Stromal cell of bone marrow (primary cell): ENCODE results near the gene SKOR1.
A peak's percentile ranks its signal among the peaks of the same experiment; 100 is the strongest.

Experiments
- DNase-seq: peaks from one replicate; pipeline ENCODE4 v3.0.0-alpha.2; 2012; ENCODE audit warnings: low read depth

The SKOR1 gene

GRCh38 chr15:67832897-67833709 is 7.8 kb downstream of the SKOR1 start:
- DNase-seq = no peak

DNA sequence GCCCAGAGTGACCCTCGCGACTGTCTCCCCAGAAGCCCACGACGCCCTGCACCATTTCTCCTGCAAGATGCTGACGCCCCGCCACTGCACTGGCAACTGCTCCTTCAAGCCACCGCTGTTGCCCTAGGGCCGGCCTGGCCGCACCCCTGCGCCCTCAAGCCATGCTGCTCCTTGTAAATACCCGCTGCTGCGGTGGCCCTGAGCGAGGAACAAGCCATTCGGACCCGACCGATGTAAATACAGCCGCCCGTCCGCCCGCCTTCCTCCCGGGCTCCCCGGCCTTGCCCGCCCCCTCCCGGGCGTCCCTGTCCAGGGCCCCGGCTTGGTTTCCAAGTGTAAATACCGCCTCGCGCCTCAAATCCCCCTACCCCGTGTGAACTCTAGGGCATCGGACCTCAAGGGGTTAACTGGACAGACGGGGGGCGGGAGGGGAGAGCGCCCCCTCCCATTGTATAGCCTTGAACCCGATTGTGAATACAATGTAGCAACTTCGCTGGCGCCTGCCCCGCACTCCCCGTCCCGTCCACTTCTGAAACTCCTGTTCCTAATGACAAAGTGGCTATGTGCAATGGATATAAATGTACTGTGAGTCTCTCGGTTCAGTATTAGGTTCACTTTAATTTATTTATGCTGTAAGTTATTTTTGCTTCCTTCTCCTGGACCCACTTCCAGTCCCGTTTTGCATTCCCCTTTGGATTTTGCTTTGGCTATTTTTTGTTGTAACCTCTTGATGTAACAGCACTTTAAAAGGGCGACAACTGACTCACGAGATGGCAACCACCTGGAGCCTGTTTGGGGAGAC is 8.6 kb downstream of the SKOR1 start:
- no peak for DNase-seq

DNA sequence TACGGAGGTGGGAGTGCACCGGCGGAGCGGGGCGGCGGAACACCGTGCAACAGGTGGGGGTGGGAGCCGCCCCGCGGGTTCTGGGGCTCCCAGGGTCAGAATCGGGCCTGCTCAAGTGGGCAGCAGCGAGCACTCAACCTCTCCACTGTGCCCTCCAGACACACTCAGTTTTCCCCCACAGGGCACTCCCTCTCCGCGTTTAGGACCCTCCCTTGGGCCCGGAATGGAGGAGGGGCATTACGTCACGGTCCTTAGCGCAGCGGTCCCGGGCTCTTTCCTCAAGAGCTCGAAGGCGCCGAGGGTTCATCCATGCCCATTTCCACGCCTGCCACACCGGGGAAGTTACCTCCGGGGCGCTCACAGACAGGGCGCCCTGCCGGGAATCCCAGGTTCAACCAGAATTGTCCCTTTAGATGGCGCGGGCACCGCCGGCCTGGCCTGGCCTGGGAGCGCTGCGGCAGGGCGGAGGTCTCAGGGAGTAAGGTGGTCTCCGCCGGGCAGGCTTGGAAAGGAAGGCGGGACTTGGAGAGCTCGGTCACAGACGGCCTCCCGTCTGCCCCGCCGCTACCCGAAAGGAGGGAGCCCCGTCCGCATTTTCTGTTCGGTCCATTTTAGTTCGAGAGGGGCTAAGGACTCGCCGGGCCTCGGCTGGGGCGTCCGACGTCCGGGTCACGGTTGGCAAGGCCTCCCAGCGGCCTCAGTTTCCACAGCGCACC is 9.4 kb downstream of the SKOR1 start:
- DNase-seq = no peak

DNA sequence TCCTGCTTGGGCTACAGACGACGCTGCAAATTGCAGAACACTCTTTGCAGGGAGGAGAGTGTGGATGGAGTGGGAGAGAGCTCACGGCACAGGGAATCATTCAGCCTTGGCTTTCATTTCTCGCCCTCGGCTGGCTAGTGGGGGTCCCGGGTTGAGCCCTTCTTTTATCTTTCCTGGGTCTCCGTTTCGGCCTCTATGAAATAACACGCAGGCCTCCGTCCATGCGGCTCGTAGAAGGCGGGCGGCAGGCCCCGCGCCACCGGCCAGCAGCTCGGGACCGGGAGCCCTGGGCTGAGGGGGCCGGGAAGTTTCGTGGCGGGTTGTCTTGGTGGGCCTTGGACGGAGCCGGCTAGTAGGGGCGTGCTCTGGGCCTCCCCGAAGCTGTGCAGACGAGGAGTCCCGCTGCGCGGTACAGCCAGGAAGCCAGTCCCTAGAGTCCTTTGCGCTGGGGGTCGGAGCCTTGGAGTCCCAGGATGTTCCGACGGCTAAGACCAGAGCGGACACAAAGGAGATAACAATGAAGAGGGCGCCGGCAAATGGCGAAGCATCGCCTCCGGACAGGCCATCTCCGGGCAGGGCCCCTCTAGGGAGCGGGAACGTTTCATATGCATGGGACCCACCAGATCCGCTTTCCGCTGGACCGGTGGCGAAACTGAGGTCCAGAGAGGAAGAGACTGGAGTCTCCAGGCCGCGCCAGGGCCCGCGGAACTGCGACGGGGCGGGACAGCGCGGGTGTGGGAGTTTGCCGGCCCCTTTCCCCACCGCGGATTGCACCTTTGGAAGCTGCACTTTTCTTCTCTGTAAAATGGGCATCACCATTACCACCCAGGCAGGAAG is 10.2 kb downstream of the SKOR1 start:
- no peak for DNase-seq

DNA sequence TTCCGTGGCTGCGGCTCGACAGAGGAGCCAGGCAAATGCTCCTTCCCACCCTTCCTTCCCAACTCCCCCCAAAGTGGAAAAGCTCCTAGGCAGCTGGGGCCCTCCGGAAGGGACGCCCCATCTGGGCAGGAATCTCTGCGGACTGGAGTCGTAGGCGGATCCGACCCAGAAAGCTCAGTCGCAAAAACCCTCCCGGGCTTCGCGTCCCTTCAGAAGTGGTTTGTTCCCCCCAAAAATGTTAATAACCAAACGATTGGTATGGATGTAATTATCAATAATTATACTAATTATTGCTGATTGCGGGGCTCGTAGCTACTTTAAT is 10.8 kb downstream of the SKOR1 start:
- no peak for DNase-seq

- no peak for DNase-seq
These were observed 11.2 kb downstream of the SKOR1 start for GRCh38 chr15:67836477-67836876.

- DNase-seq = no peak
These were observed 11.6 kb downstream of the SKOR1 start for GRCh38 chr15:67836955-67837354.

DNA sequence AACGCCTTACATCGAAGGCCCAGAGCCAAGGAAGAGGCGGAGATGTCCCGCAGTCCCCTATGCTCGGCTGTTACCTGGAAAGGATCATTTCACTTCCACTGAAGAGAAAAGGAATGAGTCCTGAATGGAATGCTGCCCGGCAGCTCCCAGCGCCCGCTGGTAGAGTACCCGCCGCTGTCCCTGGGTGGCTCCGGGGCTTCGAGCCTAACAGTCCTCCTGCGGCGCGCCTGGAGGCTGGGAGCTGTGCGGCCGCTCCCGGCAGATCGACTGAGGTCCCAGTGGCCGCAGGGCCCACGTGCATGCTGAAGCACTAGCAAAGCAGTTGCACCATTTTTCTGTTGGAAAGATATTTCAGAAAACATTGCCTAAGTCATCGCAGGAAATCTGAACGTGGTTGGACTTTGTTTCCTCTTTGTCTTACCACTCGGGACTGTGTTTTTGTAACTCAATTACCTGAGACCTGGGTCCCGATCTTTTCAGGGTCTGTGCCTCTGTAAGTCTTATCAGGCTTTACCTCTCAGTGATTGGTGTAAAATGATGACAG is 13.6 kb downstream of the SKOR1 start:
- no peak for DNase-seq

DNA sequence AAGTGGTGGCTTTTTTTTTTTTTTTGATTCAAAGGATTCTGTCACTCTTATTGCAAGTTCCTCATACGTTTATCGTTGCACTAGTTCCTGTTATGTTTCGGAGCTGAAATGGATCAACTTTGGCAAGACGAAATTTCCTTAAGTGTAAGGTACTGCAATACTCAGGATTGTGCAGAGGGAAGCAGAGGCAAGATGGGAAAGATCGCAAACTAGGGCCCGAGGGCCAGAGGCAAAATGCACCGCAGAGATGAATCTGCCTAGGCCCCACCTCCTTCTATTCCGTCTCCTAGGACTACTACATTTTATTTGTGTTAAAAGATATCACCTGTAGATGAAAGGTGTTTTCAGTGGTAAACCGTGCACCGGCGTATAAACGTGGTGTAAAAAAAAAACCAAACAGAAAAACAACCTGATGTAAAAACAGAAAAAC is 14.2 kb downstream of the SKOR1 start:
- no peak for DNase-seq

DNA sequence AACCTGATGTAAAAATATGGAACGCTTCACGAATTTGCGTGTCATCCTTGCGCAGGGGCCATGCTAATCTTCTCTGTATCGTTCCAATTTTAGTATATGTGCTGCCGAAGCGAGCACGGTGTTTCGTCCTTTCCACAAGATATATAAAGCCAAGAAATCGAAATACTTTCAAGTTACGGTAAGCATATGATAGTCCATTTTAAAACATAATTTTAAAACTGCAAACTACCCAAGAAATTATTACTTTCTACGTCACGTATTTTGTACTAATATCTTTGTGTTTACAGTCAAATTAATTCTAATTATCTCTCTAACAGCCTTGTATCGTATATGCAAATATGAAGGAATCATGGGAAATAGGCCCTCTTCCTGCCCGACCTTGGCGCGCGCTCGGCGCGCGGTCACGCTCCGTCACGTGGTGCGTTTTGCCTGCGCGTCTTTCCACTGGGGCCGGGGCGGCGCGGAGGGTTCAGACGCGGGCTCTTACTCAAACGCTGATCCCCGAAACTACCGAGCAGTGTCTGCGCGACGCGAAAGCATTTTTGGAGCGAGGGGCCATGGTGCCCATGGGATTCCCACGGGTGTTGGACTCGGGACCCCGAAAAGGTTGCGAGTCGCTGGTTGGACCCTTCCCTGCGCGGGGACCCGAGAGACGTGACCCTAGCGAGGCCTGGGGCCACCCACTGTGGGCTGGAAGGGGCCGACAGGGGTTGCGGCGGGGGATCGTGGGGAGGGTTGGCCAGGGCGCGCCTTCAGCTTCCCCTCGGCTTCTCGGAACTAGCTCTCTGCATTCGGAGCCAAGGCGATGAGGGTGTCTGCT is 14.8 kb downstream of the SKOR1 start, which contains the start of gene RNU6-1:
Gene RNU6-1 (minus strand): TSS at position 117 of the 820 bp plus-strand sequence.
- DNase-seq = peak; percentile 77

- peak; percentile 49 for DNase-seq
These were observed 15.6 kb downstream of the SKOR1 start for GRCh38 chr15:67840749-67841512.

- no peak for DNase-seq
These were observed 16.1 kb downstream of the SKOR1 start for GRCh38 chr15:67841513-67841762.

DNA sequence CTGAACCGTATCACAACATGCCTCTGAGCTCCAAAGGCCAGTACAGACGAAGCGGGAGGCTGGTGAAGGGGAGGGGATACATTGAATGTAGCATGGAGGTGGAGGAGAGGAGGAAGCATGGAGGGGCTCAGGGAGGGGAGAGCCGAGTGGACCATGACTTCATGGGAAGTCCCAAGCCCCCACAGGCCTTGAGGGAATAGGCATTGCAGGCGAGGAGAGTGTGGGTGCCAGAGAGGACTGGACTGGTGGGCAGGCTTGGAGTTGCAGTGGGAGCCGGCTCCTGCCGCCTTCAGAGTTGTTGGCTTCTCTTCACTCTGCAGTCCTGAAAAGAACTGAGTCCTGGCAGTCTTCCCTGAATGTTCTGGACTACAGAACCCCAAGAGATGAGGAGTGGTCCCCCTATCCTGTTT is 17.8 kb downstream of the SKOR1 start:
- no peak for DNase-seq

DNA sequence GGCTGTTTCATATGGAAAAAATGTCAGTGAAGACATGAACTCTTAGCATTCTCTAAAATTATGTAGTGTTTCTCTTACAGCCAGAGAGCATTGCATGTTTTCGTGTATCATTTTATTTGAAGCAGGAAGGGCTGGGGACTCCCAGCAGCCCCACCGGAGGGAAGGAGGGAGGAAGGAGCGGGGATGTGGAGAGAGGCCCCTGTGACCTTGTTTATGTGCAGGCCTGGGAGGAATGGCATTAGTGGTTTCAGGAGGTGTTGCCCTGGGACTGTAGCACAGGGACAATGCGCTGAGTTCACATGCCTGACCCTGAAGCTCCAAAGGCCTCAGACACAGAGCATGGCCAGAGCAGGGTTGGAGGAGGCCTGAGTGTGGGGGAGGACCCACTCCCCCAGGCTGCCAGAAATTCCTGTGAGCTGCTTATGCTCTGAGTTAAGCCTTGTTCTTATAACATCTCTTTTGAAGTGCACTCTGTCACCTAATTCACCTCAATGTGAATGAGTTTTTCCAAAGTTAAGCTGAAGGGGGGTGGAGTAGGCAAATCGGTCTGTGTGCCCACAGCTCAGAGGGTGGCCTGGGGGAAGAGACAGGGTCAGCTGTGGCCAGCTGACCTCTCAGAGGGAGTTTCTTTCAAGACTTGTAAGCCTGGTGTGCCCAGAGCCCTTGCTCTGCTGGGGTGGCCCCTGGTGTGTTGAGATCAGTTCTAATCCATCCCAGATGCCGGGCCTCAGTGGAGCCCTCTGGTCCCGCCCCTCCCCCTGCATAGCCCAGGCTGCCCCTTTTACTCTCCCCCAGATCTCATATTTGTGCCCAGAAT is 18.5 kb downstream of the SKOR1 start:
- no peak for DNase-seq

DNA sequence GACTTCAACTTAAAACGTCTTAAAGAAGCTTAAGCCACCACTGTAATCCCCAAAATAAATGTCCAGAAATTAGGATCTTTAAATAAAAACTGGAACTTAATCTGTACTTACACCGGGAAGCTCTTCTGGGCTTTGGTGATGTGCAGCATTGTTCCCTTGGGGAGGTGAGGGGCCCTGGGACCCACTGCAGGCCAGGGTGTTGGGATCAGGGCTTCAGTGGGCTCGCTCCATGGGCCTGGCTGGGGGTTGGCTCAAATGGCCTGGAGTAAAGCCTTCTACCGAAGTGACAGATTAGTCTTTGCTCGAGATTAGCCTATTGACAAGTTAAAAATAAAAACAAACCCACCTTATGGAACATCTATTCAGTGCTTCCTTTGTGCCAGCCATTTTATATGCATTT is 20.7 kb downstream of the SKOR1 start:
- no peak for DNase-seq

- no peak for DNase-seq
These were observed 24.2 kb downstream of the SKOR1 start for GRCh38 chr15:67849538-67849937.

DNA sequence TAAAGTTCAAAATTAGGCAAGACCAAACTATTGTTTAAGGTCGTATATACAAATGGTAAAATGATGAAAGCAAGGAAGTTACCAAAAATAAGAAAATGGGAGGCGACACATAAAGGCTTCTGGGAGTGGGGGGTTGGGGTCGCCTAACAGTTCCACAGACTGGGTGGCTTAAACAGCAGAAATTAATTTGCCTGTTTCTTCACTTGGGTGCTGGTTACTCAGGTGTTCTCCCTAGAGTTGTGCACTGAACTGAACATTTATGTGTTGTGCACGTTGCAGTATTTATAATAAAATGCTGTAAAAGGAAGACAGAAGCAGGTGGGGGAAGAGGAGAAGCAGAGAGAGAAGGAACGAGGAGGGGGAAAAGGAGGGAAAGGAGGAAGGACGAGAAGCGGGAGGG is 25.0 kb downstream of the SKOR1 start:
- no peak for DNase-seq

DNA sequence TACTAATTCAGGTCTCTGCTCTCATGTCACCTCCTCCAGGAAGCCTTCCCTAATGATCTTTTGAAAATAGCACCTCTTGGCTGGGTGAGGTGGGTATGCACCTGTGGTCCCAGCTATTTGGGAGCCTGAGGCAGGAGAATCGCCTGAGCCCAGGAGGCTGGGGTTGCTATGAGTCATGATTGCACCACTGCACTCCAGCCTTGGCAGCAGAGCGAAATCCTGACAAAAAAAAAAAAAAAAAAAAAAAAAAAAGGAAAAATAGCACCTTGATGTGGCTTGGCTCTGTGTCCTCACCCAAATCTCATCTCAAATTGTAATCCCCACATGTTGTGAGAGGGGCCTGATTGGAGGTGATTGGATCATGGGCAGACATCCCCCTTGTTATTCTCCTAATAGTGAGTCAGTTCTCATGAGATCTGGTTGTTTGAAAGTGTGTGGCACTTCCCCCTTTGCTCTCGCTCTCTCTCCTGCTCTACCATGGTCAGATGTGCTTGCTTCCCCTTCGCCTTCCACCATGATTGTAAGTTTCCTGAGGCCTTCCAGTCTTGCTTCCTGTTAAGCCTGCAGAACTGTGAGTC is 25.8 kb downstream of the SKOR1 start:
- DNase-seq = no peak

DNA sequence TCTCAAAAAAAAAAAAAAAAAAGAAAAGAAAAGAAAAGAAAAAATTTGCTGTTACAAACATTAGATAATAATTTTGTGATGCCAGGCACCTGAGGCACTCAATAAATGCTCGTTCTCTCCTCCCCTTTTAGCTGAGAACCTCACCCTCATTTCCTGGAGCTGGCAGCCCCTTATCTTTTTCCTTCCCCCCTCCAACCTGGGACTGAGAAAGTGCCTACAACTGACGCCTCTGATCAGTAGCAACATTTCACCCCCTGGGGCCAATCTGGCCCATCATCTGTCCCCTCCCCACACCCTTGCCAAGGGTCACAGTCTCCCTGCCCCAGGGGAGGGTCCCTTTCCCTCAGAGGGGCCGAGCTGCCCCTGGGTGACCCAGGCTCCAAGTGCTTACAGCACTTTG is 27.1 kb downstream of the SKOR1 start:
- DNase-seq = no peak
